Measurements from ENCODE around the gene HNF1B.

Gene HNF1B

DNA sequence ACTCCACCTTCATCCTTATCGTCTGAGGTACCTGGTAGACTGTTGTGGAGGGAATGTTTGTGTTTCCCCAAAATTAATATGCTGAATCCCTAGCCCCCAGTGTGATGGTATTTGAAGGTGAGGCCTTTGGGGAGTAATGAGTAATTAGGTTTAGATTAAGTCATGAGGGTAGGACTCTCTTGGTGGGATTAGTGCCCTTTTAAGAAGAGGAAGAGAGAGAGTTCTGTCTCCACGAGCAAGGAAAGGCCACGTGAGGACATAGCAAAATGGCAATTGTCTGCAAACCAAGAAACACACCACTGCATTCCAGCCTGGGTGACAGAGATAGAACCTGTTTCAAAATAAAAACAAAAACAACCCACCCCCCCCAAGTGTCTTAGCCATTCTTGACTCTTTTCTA, 80.6 kb downstream of the HNF1B start:
- DNase-seq, result no peak

DNA sequence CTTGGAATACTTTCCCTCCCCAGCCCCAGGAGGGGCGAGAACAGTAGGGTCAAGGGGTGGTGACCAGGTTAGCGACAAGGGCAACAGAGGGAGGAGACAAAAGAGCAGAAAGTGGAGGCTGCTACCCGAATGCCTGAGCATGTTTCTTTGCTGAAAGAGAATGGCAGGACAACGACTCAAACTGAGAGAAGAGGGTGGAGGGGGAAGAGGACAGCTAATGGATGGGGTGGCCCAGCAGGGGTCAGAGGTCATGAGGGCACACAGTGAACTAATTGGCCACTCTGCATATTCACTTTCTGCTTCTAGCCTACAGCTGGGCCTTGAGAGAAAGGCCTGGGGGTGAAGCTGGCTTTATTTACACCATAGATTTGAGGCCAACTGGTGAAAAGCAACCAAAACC, 82.5 kb downstream of the HNF1B start:
- no peak for DNase-seq

DNA sequence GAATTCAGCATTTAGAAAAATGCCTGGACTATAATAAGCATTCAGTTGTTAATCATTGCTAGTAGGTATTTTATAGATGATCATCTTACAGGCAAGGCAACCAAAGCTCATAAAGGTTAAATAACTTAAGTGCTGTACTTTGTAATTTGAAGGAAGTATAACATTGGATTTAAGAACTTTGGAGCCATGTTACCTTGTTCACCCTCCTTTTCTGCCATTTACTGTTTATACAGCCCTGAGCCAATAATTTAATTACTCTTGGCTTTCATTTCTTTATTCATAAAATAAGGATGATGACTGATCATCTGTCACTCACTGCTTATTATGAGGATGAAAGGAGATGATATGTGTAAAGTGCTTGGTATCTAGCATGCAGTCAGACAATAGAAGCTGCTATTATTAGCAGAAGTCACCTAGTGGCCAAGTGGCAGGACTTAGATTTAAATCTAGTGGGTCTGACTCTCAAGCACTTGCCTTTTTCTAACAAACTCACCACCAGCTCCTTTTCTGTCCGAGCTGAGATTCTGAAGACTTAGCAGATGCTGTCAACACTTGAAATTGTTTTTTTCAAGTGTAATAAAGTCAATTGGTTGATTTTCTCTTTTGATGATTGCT, 83.4 kb downstream of the HNF1B start:
- no peak for DNase-seq

DNA sequence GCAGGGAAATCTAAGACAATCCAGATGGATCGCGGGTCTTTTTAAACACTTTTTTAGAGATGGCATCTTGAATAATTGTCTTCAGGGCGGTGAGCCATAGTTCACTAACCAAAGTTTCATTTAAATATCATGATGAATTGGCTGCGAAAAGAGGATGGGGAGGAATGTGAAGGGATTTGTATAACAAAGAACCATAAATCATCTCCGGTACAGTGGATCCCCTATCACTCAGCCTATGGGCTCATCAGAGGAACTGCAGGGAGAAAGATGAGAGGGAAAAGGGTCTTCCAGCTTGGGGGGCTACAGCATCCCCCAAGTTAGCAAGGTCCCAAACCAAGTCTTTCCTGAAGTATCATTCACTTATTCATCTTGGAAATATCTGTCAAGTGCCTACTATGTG, 84.9 kb downstream of the HNF1B start:
- no peak for DNase-seq

DNA sequence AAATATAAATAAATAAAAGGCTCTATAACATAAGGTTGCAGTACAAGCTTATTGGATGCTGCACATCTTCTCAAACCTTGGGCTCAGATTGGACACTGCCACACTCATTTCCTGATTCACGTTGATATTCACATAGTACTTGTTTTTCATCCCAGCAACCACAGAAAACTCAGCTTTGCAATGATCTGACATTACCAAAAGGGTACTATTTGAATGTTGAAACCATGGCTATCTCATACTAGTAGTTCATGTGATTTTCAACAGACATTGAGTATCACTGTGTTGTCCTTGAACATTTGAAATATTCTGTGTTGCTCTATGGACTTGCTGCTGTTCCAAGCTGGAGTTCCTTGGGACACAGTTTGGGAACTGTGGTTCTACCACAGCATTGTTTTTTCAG, 87.7 kb downstream of the HNF1B start:
- DNase-seq, result no peak

DNA sequence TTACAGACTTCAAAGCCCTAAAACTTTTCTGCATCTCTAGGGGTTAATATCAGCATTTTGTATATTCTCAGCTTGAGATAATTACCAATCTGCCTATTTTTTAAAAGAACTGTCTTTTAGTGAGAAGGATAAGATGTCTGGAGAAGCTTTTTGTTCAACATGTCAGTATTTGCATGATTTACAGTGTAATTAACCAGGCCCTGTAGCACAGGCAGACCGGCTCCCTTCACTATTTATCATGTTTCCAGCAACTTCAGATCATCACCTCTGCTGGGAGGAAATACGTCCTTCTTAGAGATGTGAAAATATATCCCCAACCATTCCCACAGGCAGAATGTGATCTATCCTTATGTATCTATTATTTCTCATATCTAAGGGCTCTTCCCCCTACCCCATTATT, 93.0 kb downstream of the HNF1B start:
- DNase-seq, result no peak

DNA sequence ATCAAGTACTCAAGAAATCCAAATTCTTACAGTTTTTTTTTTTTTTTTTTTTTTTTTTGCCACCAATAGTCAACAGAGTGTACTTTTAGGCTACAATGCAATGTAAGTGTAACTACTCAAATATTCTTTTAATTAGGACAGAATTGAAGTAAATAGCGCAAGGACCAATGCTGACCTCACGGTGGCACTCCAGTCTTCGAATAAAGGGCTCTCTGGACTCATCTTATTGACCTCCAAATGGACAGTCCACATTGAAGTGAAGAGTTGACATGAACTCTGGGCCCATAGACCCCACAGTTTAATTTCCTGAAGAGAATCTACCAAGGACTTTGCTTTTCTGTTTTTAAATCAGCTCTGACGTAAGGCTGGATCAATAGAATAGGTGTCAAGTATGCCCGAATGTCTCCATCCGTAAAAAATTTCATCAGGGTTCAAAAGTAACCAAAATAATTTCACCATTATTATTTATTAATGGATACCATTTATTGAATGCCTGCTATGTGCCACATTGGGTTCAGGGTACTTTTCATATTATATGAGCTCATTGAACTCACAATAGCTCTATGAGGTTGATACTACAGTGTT, 94.3 kb downstream of the HNF1B start:
- no peak for DNase-seq

DNA sequence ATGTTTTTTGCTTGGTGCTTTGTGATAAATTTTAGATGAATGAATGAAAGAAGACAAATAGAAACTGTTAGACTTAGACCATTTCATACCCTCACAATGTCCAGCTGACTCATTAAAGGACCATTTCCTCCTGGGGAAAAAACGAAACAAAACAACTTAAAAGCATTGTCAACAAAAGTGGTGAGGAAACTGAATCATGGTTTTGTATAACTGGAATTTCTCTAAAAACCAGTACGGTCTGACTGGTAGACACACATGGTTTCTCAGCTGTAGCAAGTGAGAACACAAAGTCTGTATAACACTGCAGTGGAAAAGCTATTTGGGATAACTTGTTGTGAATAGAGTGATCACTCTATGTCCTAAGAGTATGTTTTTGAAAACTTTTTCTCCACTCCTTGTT, 96.3 kb downstream of the HNF1B start:
- DNase-seq, result no peak

DNA sequence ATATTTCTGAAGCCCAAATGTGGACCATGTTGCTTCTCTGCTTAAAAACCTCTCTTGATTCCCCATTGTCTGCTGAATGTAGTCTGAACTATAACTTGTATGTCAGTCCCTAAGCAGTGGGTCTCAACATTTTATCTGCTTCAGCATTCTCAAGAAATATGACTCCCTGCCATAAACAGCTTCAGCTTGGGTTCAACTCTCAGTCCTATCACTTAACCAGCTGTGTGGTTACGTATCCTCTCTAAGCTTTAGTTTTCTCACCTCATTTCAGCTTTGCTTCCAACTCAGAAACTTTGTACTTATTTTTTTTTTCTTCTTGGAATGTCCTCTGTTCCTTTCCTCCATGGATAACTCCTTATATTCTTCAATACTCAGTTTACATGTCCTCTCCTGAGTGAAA, 97.0 kb downstream of the HNF1B start:
- no peak for DNase-seq

DNA sequence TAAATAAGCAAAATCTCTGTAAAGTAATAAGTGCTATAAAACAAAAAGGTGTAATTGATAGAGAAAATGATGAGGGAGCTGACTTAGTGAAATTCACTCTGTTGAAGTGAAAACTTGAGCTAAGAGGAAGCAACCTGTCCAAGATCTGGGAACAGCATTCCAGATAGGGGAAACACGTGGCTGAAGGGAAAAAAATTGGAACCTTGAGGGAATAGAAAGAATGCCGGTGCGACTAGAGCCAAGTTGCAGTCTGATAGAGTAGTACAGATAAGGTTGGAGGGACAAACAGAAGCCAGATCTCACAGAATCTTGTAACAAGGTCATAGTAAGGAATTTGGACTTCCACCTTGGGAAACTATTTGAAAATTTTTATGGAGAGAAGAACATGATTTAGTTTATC, 101.0 kb downstream of the HNF1B start:
- DNase-seq, result no peak

DNA sequence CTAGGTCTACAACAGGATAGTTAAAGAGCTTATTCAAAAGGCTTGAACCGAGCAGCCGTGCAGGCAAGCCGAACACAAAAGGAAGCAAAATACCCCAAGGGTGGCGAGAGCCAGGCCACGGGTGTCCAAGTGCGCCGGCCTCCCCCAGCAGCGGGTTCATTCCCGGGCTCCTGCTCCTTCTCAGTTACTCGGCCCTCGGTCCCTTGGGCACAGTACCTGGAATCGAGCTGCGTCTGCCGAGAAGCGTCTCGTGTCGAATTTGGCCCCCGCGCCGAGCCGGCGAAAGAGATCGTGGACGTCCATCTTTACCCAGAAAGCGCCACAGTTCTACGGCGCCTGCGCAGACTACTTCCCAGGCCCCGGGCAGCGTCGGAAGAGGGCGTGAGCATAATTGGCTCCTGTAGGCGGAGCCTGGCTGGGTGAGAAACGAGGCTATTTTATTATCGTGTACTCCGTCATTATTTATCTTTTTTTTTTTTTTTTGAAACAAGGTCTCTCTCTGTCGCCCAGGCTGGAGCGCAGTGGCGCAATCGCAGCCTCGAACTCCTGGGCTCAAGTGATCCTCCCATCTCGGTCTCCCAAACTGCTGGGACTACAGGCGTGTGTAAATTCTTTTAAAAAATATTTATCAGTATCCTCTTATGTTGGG, 101.6 kb downstream of the HNF1B start, which contains the start of gene DDX52:
TSS of gene DDX52 (minus strand) at position 329 of the 649 bp plus-strand sequence. CDS start at position 303, 26 bp downstream.
- DNase-seq, result peak; percentile 74

DNA sequence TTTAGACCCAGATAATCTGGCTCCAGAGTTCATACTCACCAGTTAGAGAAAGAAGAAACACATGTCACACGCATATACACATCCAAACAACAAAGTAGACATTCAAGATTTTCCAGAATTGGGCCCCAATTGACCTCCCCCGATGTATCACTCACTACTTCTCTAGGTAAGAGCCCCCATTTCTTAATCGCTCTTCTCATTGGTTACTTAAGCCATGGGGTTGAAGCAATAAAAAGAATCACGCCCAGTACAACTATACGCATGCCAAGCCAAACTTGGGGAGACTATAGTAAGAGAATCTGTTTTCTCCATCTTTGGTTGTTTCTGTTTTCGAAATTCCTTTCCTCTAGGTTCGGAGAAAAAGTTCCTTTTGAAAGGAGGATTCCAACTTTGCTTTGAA, 102.2 kb downstream of the HNF1B start:
- DNase-seq, result no peak

DNA sequence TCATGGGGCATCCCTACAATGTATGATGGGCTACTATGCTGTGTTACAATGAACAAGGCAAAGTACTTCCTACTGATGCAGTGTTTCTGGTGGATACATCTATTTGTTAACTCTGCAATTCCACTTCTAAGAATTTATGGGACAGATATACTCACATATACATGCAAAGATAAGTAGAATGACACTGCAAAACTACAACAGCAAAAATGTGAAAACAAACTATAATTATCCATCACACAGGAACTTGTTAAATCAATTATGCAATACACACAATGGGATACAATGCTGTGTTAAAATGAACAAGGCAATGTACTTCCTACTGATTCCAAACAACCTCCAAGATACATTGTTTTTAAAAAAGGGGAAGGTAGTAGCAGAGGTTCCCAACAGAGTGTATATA, 104.8 kb downstream of the HNF1B start:
- no peak for DNase-seq

DNA sequence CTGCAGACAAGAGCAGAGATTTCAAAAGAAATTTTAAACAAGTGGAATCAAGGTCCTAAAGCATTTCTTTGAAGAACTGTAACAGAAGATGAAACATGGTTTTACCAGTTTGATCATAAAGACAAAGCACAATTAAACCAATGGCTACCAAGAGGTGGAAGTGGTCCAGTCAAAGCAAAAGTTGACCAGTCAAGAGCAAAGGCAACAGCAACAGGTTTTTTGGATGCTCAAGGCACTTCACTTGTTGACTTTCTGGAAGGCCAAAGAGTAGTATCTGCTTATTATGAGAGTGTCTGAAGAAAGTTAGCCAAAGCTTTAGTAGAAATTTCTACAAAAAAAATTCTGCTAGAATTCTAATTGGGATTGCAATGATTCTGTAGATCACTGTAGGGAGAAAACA, 106.9 kb downstream of the HNF1B start:
- DNase-seq, result no peak
